OCI-M1 (cell line): ENCODE measurements around the gene DIAPH1.
A peak's percentile ranks its signal among the peaks of the same experiment; 100 is the strongest.
"Not testable (repeated sequence)": the region's sequence is repeated elsewhere in the genome, so short reads cannot be mapped to it uniquely, and the experiment has no call there.

Experiments
- DNase-seq: peaks from one replicate; lab custom pipeline; 2025; lab: John Stamatoyannopoulos, UW

The DIAPH1 gene

GRCh38 chr5:141609921-141610320, 8.9 kb downstream of the DIAPH1 start:
- not testable (repeated sequence) for DNase-seq

GRCh38 chr5:141609044-141609443, 9.8 kb downstream of the DIAPH1 start:
- no peak for DNase-seq

GRCh38 chr5:141608557-141608956, 10.2 kb downstream of the DIAPH1 start:
- no peak for DNase-seq

- peak; percentile 57 for DNase-seq
Measured at GRCh38 chr5:141608046-141608445, 10.8 kb downstream of the DIAPH1 start.

- peak; percentile 97 for DNase-seq
Measured at GRCh38 chr5:141605523-141606277, 13.1 kb downstream of the DIAPH1 start.

GRCh38 chr5:141603923-141604717, 14.7 kb downstream of the DIAPH1 start:
- DNase-seq = peak; percentile 84

- DNase-seq = no peak
Measured at GRCh38 chr5:141602606-141603005, 16.2 kb downstream of the DIAPH1 start.

GRCh38 chr5:141598391-141599345, 20.1 kb downstream of the DIAPH1 start:
- DNase-seq = no peak

GRCh38 chr5:141597814-141598213, 21.0 kb downstream of the DIAPH1 start:
- DNase-seq = no peak

- DNase-seq = peak; percentile 11
Measured at GRCh38 chr5:141597394-141597793, 21.4 kb downstream of the DIAPH1 start.

- no peak for DNase-seq
Measured at GRCh38 chr5:141596867-141597266, 21.9 kb downstream of the DIAPH1 start.

- no peak for DNase-seq
Measured at GRCh38 chr5:141590127-141590526, 28.7 kb downstream of the DIAPH1 start.

GRCh38 chr5:141586246-141586645, 32.6 kb downstream of the DIAPH1 start:
- DNase-seq = no peak

- DNase-seq = no peak
Measured at GRCh38 chr5:141585594-141585993, 33.2 kb downstream of the DIAPH1 start.

GRCh38 chr5:141574122-141574510, 44.7 kb downstream of the DIAPH1 start:
- no peak for DNase-seq

GRCh38 chr5:141573489-141574121, 45.2 kb downstream of the DIAPH1 start:
- DNase-seq = no peak

GRCh38 chr5:141570655-141571054, 48.1 kb downstream of the DIAPH1 start:
- peak; percentile 70 for DNase-seq

- DNase-seq = peak; percentile 40
Measured at GRCh38 chr5:141567513-141568117, 51.2 kb downstream of the DIAPH1 start.

GRCh38 chr5:141565826-141566570, 52.8 kb downstream of the DIAPH1 start:
- no peak for DNase-seq

GRCh38 chr5:141564216-141564692, 54.5 kb downstream of the DIAPH1 start:
- DNase-seq = peak; percentile 93
